GM06990 (cell line): ENCODE results near the gene VPS26B.
"Not testable (repeated sequence)": the region's sequence is repeated elsewhere in the genome, so short reads cannot be mapped to it uniquely, and the experiment has no call there.

Experiments
- DNase-seq: peaks from one replicate; pipeline ENCODE4 v3.0.0-alpha.2; 2011; ENCODE audit not compliant: insufficient read length; ENCODE audit errors: extremely low read depth
- H3K27me3 ChIP-seq: replicated peaks from 2 replicates; pipeline ENCODE4 v1.6.0; 2011; ENCODE audit warnings: low read length; ENCODE audit not compliant: control insufficient read depth, insufficient read depth
- H3K36me3 ChIP-seq: 2 replicates; pipeline ENCODE4 v1.5.1; 2011; ENCODE audit warnings: low read length; ENCODE audit not compliant: control insufficient read depth, insufficient read depth
- H3K4me3 ChIP-seq: replicated peaks from 2 replicates; pipeline ENCODE4 v1.5.1; 2011; ENCODE audit warnings: low read depth, mild to moderate bottlenecking, control low read depth, low read length
- CTCF ChIP-seq: IDR thresholded peaks from 2 replicates; pipeline ENCODE4 v1.5.1; 2011; ENCODE audit warnings: low read length, control low read depth, mild to moderate bottlenecking, inconsistent platforms; ENCODE audit not compliant: insufficient read depth, poor library complexity, severe bottlenecking

VPS26B gene

GRCh38 chr11:134253188-134253993 is 28.9 kb downstream of the VPS26B start, which contains the start of the genes ACAD8 and THYN1:
TSS of gene ACAD8 (plus strand) at chr11:134253568. CDS start at chr11:134253601, 33 bp downstream.
TSS of gene THYN1 (minus strand) at chr11:134253352. CDS start at chr11:134252882, 470 bp downstream.
- H3K27me3 ChIP-seq = no peaks in the 10 kb centered on the region
- H3K4me3 ChIP-seq = peak within 1 kb of the TSS; percentile 90
- peak; percentile 0 for TF ChIP-seq CTCF
- H3K36me3 ChIP-seq = no peaks in the 10 kb centered on the region; the same call in none of the 2 replicates
- peak; percentile 93 for DNase-seq

DNA sequence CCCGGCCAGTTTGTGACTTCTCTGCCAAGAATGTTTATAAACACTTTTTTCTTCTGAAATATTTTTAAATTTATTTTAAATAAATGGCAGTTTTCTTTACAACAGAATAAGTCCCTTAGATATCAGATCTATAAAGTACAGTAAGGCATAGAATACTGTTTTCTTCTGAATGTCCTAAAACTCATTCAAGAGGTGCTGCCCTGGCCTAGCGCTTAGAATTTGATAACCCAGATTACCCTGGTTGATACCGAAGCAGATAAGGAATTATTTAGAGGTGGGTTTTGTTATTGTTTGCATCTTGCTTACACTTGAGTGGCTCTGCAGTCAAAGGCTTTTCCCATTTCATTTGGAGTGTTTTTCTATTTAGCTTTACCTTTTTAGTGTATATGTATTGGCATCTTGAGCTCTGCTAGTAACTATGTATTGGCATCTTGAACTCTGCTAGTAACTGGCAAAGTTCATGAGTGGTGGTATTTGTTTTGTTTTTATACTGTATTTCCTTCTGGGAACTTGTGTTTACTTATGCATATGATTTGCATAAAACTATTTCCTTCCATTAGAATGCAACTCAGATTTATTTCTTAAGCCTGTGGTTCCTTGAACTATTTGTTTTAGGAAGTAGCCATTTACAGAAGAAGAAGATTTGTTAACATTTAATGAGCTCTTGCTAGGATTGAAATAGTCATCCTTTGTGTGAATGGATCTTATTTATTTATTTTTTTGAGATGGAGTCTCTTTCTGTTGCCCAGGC is 30.1 kb downstream of the VPS26B start:
- Histone ChIP-seq H3K4me3 (peak overlapping the region; percentile 90), H3K36me3 (peaks cover 6% of the 10 kb centered on the region), H3K27me3 (no peaks in the 10 kb centered on the region)
- TF ChIP-seq CTCF = no peak
- no peak for DNase-seq

DNA sequence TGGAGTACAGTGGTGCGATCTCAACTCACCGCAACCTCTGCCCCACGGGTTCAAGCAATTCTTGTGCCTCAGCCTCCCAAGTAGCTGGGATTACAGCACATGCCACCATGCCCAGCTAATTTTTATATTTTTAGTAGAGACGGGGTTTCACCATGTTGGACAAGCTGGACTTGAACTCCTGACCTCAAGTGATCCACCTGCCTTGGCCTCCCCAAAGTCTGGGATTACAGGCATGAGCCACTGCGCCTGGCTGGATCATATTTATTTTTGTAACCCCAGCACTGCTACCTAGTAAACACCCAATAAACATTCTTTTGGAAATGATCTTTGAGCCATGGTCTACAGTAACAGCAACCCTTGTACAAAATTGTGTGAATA is 30.7 kb downstream of the VPS26B start:
- not testable (repeated sequence) for H3K36me3 ChIP-seq, DNase-seq, H3K4me3 ChIP-seq, H3K27me3 ChIP-seq

DNA sequence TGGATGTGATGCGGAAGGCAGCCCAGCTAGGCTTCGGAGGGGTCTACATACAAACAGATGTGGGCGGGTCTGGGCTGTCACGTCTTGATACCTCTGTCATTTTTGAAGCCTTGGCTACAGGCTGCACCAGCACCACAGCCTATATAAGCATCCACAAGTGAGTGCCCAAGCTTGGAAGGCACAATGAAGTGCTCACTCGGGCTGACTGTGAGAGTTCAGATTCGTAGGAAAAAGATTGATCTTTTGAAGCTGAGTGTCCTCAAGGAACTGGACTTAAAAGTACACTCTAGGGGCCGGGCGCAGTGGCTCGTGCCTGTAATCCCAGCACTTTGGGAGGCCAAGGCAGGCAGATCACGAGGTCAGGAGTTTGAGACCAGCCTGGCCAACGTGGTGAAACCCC is 32.6 kb downstream of the VPS26B start:
- TF ChIP-seq CTCF = no peak
- Histone ChIP-seq H3K27me3 (no peaks in the 10 kb centered on the region), H3K36me3 (peaks cover 9% of the 10 kb centered on the region), H3K4me3 (no peak overlapping the region)
- DNase-seq = no peak

DNA sequence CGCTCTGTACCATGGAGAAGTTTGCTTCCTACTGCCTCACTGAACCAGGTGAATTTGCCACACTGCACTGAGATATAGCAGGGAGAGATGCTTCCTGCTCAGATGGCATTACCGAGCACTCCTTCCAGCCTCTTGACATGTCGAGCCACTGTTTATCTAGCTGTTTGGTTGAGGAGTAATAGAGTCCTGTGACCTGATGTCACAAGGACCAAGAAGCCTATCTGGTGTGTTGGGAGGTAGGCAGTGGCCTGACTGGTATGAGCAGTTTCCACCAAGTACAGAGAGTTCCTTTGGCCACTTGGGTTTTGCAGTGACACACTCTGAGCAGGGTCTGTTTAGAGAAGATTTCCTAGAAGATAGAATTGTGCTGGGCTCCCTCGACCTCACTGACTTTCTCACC is 34.1 kb downstream of the VPS26B start:
- peaks cover 12% of the 10 kb centered on the region for H3K36me3 ChIP-seq
- DNase-seq = no peak
- no peak for TF ChIP-seq CTCF
- H3K27me3 ChIP-seq = no peaks in the 10 kb centered on the region
- no peak overlapping the region for H3K4me3 ChIP-seq

DNA sequence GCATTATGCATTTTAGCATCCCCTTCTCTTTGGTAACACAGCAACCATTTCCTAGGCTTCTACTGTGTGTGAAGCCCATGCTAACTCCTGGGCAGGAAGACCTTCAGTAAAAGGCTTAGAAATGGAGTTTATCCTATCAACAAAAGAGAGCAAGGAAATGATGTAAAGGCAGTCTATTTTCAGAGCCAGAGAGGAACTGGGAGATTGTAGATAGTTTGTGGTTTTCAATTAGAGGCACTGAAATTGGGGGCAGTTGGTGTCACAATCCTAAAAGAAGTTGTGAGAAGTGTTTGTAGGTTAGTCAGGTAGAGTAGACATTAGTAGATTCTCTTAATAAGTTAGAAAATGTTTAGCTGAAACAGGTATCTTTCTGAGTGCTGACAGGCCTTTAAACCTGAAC is 36.0 kb downstream of the VPS26B start:
- no peak overlapping the region for H3K4me3 ChIP-seq
- no peak for TF ChIP-seq CTCF

More for the DNA sequence above, 36.0 kb downstream of the VPS26B start:
- no peak for DNase-seq
- peaks cover 12% of the 10 kb centered on the region for H3K36me3 ChIP-seq
- no peaks in the 10 kb centered on the region for H3K27me3 ChIP-seq
